Kidney glomerular epithelial cell (primary cell): ENCODE results near the gene PRCC.
"Not testable (repeated sequence)": the region's sequence is repeated elsewhere in the genome, so short reads cannot be mapped to it uniquely, and the experiment has no call there.

Source experiments
- DNase-seq: peaks from one replicate; lab custom pipeline; 2025; lab: John Stamatoyannopoulos, UW

The PRCC gene

GRCh38 chr1:156744786-156745419, 22.4 kb upstream of the PRCC start:
- DNase-seq, result no peak

GRCh38 chr1:156745881-156746280, 21.5 kb upstream of the PRCC start:
- no peak for DNase-seq

- DNase-seq, result no peak
Observed at GRCh38 chr1:156746406-156746727, 21.0 kb upstream of the PRCC start.

- peak; percentile 75 for DNase-seq
Observed at GRCh38 chr1:156746728-156747631, 20.4 kb upstream of the PRCC start.

- no peak for DNase-seq
Observed at GRCh38 chr1:156747742-156748669, 19.3 kb upstream of the PRCC start.

DNA sequence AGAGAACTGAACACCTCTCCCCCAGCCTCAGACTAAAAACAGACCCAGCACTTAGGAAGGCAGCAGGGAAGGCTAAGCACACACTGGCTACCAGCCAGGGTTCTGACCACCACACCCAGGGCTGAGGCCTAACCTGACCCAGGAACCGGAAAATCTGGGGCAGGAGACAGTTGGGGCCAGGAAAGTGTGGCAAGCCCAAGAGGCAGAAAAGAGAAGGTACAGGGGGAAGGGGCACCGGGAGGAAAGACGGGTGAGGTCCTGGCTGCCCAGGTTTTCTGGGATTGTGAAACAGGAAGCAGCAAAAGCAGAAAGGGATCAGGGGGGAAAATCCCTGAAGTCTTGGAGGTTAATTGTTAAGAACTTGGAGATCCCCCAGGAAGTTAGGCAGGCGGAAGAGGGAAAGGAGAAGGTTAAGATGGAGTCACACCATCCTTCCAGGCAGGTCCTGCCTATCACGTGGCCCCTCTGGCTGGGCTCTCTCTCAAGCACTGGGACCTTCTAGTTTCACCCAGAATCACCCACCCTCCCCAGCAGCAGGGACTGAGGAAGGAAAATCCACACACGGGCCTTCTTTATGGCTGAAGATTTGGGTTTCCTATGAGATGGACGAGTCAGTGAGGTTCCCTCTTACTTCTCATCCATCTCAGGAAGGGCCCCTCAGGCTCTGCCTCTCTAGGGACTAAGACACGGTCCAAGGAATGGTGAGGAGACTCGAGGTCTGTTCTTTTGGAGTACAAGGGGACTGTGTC, 18.5 kb upstream of the PRCC start:
- DNase-seq, result peak; percentile 48

DNA sequence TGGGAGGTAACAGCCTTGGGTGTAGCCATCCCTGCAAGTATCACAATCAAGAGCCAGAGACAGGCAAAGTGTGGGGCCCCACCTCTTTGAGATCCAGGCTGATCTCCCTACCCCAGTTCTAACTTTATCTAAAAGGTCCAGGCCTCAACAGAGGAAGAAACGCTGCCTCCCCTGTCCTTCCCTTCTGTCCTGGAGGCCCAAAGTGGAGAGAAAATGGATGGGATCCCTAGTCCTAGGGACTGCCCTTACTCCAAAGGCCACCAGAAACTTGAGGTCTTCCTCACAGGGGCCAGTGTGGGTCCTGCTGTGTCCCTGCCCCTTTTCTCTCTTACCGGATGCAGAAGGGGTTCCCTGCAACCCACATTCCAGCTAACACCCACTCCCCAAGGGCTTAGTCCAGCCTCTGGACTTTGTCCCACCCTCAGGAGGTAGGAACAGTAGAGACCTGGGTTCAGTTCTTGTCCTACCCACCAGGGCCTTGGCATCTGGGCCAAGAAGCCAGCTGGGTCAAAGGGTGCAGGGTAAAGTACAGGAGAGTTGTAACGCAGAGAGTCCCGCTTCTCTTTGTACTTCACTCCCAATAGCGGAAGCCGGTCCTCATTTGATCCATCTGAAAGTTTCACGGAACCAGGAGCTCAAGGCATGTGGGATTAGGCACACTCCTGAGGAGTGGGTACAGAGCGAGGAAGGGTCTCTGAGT, 17.8 kb upstream of the PRCC start:
- no peak for DNase-seq

GRCh38 chr1:156750191-156750672, 17.1 kb upstream of the PRCC start:
- DNase-seq, result peak; percentile 24

- no peak for DNase-seq
Observed at GRCh38 chr1:156750711-156751450, 16.5 kb upstream of the PRCC start.

GRCh38 chr1:156751451-156751756, 15.9 kb upstream of the PRCC start, which contains the start of gene HDGF:
HDGF (minus strand) TSS chr1:156751675; CDS start chr1:156751429, 246 bp downstream.
- no peak for DNase-seq

GRCh38 chr1:156751757-156752481, 15.4 kb upstream of the PRCC start:
- peak; percentile 72 for DNase-seq

DNA sequence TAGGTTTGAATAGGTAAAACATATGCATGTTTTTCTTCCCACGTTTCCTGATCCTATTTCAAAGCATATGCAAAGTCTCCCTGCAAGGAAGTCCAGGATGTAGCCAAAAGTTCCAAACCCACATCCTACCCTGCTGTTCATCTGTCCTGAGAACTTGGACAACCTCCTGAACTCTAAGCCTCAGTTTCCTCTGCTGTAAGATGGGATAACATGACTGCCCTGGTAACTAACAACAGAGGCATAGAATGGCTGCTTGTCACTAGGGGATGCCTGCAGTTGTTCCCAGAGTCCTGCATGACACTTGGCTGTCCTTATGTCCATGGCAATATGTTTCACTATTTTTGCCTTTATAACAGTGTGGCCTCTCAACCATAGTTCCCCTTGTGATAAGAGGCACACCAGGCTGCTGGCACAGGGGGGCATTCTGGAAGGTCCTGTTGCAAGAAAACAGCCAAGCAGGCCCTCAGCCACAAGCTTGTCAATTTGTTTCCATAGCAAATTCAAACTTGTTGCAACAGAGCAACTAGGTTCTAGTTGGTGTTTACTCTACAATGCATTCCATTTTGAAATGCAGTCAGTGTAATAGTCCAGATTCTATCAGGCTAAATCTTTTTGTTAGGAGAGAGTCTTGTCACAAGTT, 14.4 kb upstream of the PRCC start:
- DNase-seq, result no peak

- no peak for DNase-seq
Observed at GRCh38 chr1:156754219-156754618, 13.1 kb upstream of the PRCC start.

DNA sequence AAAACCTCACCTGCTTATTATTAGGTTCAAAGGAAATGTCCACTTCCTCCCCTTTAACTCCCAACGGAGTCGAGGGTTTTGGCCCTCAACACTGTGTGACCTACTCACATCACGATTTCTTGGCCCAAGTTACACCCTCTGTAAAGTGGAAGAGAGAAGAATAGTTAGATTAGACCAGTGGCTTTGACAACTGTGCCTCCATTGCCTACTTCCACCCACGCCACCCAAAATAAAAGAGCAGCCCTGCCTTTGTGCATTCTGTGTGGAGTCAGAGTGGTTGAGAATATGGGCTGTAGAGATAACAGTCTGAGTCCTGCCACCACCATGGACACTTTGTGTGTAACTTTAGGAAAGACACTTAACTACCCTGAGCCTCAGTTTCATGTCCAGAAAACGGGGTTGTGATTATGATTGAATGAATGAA, 11.8 kb upstream of the PRCC start:
- DNase-seq, result no peak

- no peak for DNase-seq
Observed at GRCh38 chr1:156756355-156756754, 11.0 kb upstream of the PRCC start.

GRCh38 chr1:156757572-156758253, 9.6 kb upstream of the PRCC start:
- not testable (repeated sequence) for DNase-seq

- DNase-seq, result no peak
Observed at GRCh38 chr1:156760092-156760795, 7.1 kb upstream of the PRCC start.

DNA sequence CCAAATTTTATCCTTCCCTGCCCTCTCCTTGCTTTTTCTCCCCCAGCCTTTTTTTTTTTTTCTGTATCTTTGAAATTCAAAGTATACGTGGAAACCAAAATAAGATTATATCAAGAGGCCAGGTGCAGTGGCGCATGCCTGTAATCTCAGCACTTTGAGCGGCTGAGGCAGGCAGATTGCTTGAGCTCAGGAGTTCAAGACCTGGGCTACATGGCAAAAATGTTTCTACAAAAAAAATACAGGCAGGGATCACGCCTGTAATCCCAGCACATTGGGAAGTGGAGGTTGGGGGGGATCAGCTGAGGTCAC, 6.6 kb upstream of the PRCC start:
- DNase-seq, result no peak
